Heart left ventricle (tissue), 16 donors: Measurements from ENCODE around the gene IMMP2L. TPM values are rescaled to one million over a fixed set of nuclear protein-coding genes. Genes with fewer than 3 reads are reported as not detected.

Experiments used
- ATAC-seq, 4 donors: fragments of 200-7000 bp; cut with Tn5 transposase; one replicate each; pipeline ENCODE4 v1.9.1; 2020 to 2022; ENCODE audit warnings: moderate library complexity in 4 of 4, mild to moderate bottlenecking in 3 of 4, moderate number of reproducible peaks in 1 of 4
- DNase-seq, 5 donors: peaks; one replicate each; pipeline ENCODE4 v3.0.0-alpha.2; 2020
- H3K27ac ChIP-seq, 12 donors: fragments of 200-600 bp; sonication (generic) in 4 of 12; one replicate each; pipeline versions ENCODE4 v1.5.0 to v1.8.0; 2016 to 2022; ENCODE audit warnings: mild to moderate bottlenecking in 2 of 12
- H3K27me3 ChIP-seq, 9 donors: fragments of 200-600 bp; sonication (generic) in 2 of 9; one replicate each; pipeline versions ENCODE4 v1.5.1 to v1.8.0; 2016 to 2022; ENCODE audit warnings: mild to moderate bottlenecking in 3 of 9
- H3K36me3 ChIP-seq, 9 donors: fragments of 200-600 bp; sonication (generic) in 2 of 9; one replicate each; pipeline versions ENCODE4 v1.5.0 to v1.8.0; 2018 to 2022; ENCODE audit warnings: mild to moderate bottlenecking in 2 of 9
- H3K4me1 ChIP-seq, 12 donors: fragments of 200-600 bp; sonication (generic) in 4 of 12; one replicate each; pipeline versions ENCODE4 v1.5.0 to v1.8.0; 2016 to 2022; ENCODE audit warnings: mild to moderate bottlenecking in 3 of 12
- H3K4me3 ChIP-seq, 12 donors: fragments of 200-600 bp; sonication (generic) in 4 of 12; one replicate each; pipeline versions ENCODE4 v1.5.0 to v1.8.0; 2017 to 2022; ENCODE audit warnings: mild to moderate bottlenecking in 9 of 12, moderate library complexity in 4 of 12
- H3K9me3 ChIP-seq, 12 donors: fragments of 200-600 bp; sonication (generic) in 4 of 12; one replicate each; pipeline versions ENCODE4 v1.5.0 to v1.8.0; 2016 to 2022; ENCODE audit warnings: mild to moderate bottlenecking in 1 of 12
- POLR2A ChIP-seq, 2 donors: fragments of 450-650 bp; IDR thresholded peaks; one replicate each; pipeline ENCODE4 v1.6.1; 2017; ENCODE audit warnings: antibody characterized with exemption in 2 of 2, mild to moderate bottlenecking in 2 of 2, moderate library complexity in 2 of 2
- WGBS, 4 donors: extraction: QIAGEN DNeasy Blood & Tissue Kit in 2 of 4; methylation state at CpG; one replicate each; pipeline versions ENCODE4 v1.1.5 to v1.1.7; 2013 to 2018; 5-methylcytosine and 5-hydroxymethylcytosine counted together
- intact Hi-C, 10 donors: fragments of 100-400 bp; cut with DNase I; formaldehyde crosslinking; loops; one replicate each; pipeline versions ENCODE4 v1.11.1 to v1.14.2; 2022
- polyA plus RNA-seq, 2 donors: library from polyadenylated mRNA; stranded (reverse); fragments of 200-250 nt; gene quantifications; one replicate each; pipeline ENCODE4 v1.2.3, GENCODE V29; 2013
- total RNA-seq, 9 donors: library from RNA; depleted of rRNA in 2 of 9; stranded (reverse); fragments of >200 nt in 2 of 9; fragmentation: NEBNext Ultra II Directional in 3 of 9; extraction: Animal tissue kit (Norgen Biotek cat#: 25700) in 3 of 9; gene quantifications; one replicate each; pipeline versions ENCODE4 v1.1.0 to v1.2.4, GENCODE V29; 2016 to 2023
- TF ChIP-seq, protein P1 (sequence below), 12 donors: fragments of 200-600 bp; sonication (generic) in 4 of 12; IDR thresholded peaks; one replicate each; pipeline versions ENCODE4 v1.5.0 to v1.8.0; 2018 to 2022; ENCODE audit warnings: antibody characterized with exemption in 12 of 12, mild to moderate bottlenecking in 5 of 12
- donor health status: ischemic (EF 13 %, LVEDD 7.1; RV severe dilation, severe dysfunction).
- donor health status: healthy with polysubstance abuse.
- donor health status: DM: no; HTN: yes; CAD: no.
- donor health status: DM: no; HTN: no; CAD: no.
- donor health status: ischemic (EF 25% LVEDD 6.9; RV normal size, moderate dysfunction).
- donor health status: ischemic (EF 25% LVEDD 5.7; RV mildly dilated, moderate dysfunction).
- donor health status: healthy.
- donor health status: DM: yes; HTN: yes; CAD: no.
- donor health status: ischemic (EF 35%, LVEDD 5.7; RV mildly dilated, moderate dysfunction).
- donor health status: nonischemic (EF 11% LVEDD 7.7; RV severe dilation, severe dysfunction).
- donor health status: DM: yes; HTN: yes; CAD: no.
- donor health status: PGD.
- donor health status: ischemic (EF 29% LVEDD 5.4; RV normal size, mild dysfunction).
- donor health status: nonischemic (EF 23%, LVEDD 6.1; RV moderate dilation, normal function).

Gene IMMP2L
- total and polyA plus RNA-seq, 11 donors = 5.1 to 17.2 (median 15.9) TPM

DNA sequence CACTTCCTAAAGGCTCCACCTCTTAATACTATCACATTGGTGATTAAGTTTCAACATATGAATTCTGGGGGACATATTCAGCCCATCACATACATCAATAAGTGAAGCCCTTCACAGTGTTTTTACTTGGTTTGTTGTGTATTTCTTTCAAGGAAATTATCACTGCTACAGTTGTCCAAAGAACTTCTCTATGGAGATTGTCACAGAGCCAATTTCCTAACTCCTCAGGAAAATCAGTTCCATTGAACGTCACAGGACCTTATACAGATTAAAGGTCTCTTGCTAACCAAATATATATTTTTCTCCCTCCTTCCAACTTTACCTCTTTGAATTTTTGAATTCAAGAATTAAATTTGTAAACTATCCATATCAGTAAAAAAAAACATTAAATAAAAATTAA is 357.0 kb downstream of the IMMP2L start:
- H3K27ac ChIP-seq = no peak overlapping the region
- ATAC-seq (no peak), DNase-seq (no peak)
- intact Hi-C loops = no loop called here
- H3K36me3 ChIP-seq = no peaks in the 10 kb centered on the region
- TF ChIP-seq, protein P1, sequence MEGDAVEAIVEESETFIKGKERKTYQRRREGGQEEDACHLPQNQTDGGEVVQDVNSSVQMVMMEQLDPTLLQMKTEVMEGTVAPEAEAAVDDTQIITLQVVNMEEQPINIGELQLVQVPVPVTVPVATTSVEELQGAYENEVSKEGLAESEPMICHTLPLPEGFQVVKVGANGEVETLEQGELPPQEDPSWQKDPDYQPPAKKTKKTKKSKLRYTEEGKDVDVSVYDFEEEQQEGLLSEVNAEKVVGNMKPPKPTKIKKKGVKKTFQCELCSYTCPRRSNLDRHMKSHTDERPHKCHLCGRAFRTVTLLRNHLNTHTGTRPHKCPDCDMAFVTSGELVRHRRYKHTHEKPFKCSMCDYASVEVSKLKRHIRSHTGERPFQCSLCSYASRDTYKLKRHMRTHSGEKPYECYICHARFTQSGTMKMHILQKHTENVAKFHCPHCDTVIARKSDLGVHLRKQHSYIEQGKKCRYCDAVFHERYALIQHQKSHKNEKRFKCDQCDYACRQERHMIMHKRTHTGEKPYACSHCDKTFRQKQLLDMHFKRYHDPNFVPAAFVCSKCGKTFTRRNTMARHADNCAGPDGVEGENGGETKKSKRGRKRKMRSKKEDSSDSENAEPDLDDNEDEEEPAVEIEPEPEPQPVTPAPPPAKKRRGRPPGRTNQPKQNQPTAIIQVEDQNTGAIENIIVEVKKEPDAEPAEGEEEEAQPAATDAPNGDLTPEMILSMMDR (IDR thresholded peaks at IDR 0.05) = no peak
- TF ChIP-seq POLR2A (IDR thresholded peaks at IDR 0.05) = no peak
- H3K27me3 ChIP-seq = no peaks in the 10 kb centered on the region
- H3K9me3 ChIP-seq = peaks cover 0 to 14% (median 0%) of the 10 kb centered on the region in 12 donors
- no peak overlapping the region for H3K4me3 ChIP-seq
- H3K4me1 ChIP-seq = peaks cover 0 to 5% (median 0%) of the 10 kb centered on the region in 12 donors
- WGBS, 4 donors = 48 to 60% (median 50%) methylated on average over 1 of the region's 1 CpG

DNA sequence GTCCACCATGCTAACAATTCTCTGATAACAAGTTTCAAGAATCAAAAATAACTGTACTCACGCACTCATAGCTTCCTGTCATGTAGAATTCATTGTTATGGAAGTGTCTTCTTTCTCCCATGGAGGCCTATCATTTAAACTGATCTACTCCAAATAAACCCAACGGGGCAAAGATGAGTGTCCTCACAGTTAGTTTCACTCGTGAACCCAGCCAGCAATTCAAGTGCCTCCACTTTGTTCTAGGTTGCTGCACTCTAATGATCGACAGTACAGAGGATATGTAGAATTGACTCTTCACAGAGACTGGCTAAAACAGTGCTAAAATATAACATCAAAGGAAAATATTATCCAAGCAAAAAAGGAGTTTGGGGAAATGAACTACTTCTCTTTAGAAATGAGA is 360.0 kb downstream of the IMMP2L start:
- TF ChIP-seq, protein P1 (IDR thresholded peaks at IDR 0.05) = no peak
- TF ChIP-seq POLR2A (IDR thresholded peaks at IDR 0.05) = no peak
- Histone ChIP-seq H3K27ac (no peak overlapping the region), H3K36me3 (no peaks in the 10 kb centered on the region), H3K27me3 (no peaks in the 10 kb centered on the region), H3K9me3 (peaks cover 0 to 14% (median 0%) of the 10 kb centered on the region in 12 donors), H3K4me1 (peaks cover 0 to 5% (median 0%) of the 10 kb centered on the region in 12 donors), H3K4me3 (no peak overlapping the region)
- ATAC-seq (no peak), DNase-seq (no peak)
- WGBS, 4 donors = 79 to 93% (median 84%) methylated on average over 4 of the region's 4 CpGs
- intact Hi-C loops = no loop called here

- H3K4me1 ChIP-seq = no peaks in the 10 kb centered on the region
- no peak overlapping the region for H3K27ac ChIP-seq
- DNase-seq (no peak), ATAC-seq (no peak)
- intact Hi-C loops = no loop called here
- no peak for TF ChIP-seq POLR2A (IDR thresholded peaks at IDR 0.05)
- TF ChIP-seq, protein P1 (IDR thresholded peaks at IDR 0.05) = no peak
- H3K36me3 ChIP-seq = no peaks in the 10 kb centered on the region
- no peak overlapping the region for H3K4me3 ChIP-seq
- peaks cover 0 to 14% (median 0%) of the 10 kb centered on the region in 12 donors for H3K9me3 ChIP-seq
- no peaks in the 10 kb centered on the region for H3K27me3 ChIP-seq
Observed at GRCh38 chr7:111199643-111200042, 362.6 kb downstream of the IMMP2L start.

GRCh38 chr7:111198255-111198654 is 364.0 kb downstream of the IMMP2L start:
- intact Hi-C loops = no loop called here
- no peak overlapping the region for H3K27ac ChIP-seq
- no peaks in the 10 kb centered on the region for H3K27me3 ChIP-seq
- DNase-seq = no peak
- no peak overlapping the region for H3K4me3 ChIP-seq
- H3K36me3 ChIP-seq = no peaks in the 10 kb centered on the region
- WGBS, 4 donors = 90 to 97% (median 94%) methylated on average over 4 of the region's 4 CpGs
- TF ChIP-seq, protein P1 (IDR thresholded peaks at IDR 0.05) = no peak
- TF ChIP-seq POLR2A (IDR thresholded peaks at IDR 0.05) = no peak
- H3K9me3 ChIP-seq = peaks cover 0 to 14% (median 0%) of the 10 kb centered on the region in 12 donors
- H3K4me1 ChIP-seq = no peaks in the 10 kb centered on the region
- ATAC-seq = no peak
